HTERT RPE-1 (cell line): ENCODE results near the gene SLC25A47.

Experiments
- in situ Hi-C: fragments of 300-500 bp; cut with MboI; formaldehyde crosslinking; loops from 4 replicates; pipeline ENCODE4 v1.14.3; 2020; ENCODE audit warnings: low sequenced_read_pairs

SLC25A47 gene

GRCh38 chr14:100322138-100322957 lies 791 bp upstream of the SLC25A47 start:
- in situ Hi-C loops: no loop called here

GRCh38 chr14:100323942-100324307 lies 786 bp downstream of the SLC25A47 start:
- in situ Hi-C loops: no loop called here

GRCh38 chr14:100325231-100325632 lies 2.1 kb downstream of the SLC25A47 start:
- in situ Hi-C loops: no loop called here

GRCh38 chr14:100325958-100326357 lies 2.8 kb downstream of the SLC25A47 start:
- in situ Hi-C loops: no loop called here

GRCh38 chr14:100327128-100327527 lies 4.0 kb downstream of the SLC25A47 start:
- in situ Hi-C loops: no loop called here

- in situ Hi-C loops: no loop called here
Measured at GRCh38 chr14:100328495-100329163, 5.5 kb downstream of the SLC25A47 start.

GRCh38 chr14:100329233-100330006 lies 6.3 kb downstream of the SLC25A47 start:
- in situ Hi-C loops: no loop called here

GRCh38 chr14:100330007-100330344 lies 6.8 kb downstream of the SLC25A47 start:
- in situ Hi-C loops: no loop called here

- in situ Hi-C loops: no loop called here
Measured at GRCh38 chr14:100330388-100330931, 7.3 kb downstream of the SLC25A47 start.

GRCh38 chr14:100332071-100332639 lies 9.0 kb downstream of the SLC25A47 start:
- in situ Hi-C loops: no loop called here

- in situ Hi-C loops: no loop called here
Measured at GRCh38 chr14:100332797-100333196, 9.7 kb downstream of the SLC25A47 start.

GRCh38 chr14:100333311-100333710 lies 10.2 kb downstream of the SLC25A47 start:
- in situ Hi-C loops: no loop called here

- in situ Hi-C loops: no loop called here
Measured at GRCh38 chr14:100333827-100334226, 10.7 kb downstream of the SLC25A47 start.

GRCh38 chr14:100334904-100335303 lies 11.8 kb downstream of the SLC25A47 start:
- in situ Hi-C loops: no loop called here

GRCh38 chr14:100336618-100337530 lies 13.7 kb downstream of the SLC25A47 start:
- in situ Hi-C loops: no loop called here

- in situ Hi-C loops: no loop called here
Measured at GRCh38 chr14:100339766-100340422, 16.8 kb downstream of the SLC25A47 start.

GRCh38 chr14:100340423-100340813 lies 17.3 kb downstream of the SLC25A47 start:
- in situ Hi-C loops: no loop called here

- in situ Hi-C loops: no loop called here
Measured at GRCh38 chr14:100341301-100342031, 18.3 kb downstream of the SLC25A47 start.

GRCh38 chr14:100342195-100342594 lies 19.1 kb downstream of the SLC25A47 start:
- in situ Hi-C loops: no loop called here
